Bone marrow (tissue), 2 donors: ENCODE data around the gene TRIO.
A peak's percentile ranks its signal among the peaks of the same experiment; 100 is the strongest.

ENCODE experiments used
- DNase-seq, 2 donors: peaks; one replicate each; lab custom pipeline; 2025; lab: John Stamatoyannopoulos, UW

TRIO gene

DNA sequence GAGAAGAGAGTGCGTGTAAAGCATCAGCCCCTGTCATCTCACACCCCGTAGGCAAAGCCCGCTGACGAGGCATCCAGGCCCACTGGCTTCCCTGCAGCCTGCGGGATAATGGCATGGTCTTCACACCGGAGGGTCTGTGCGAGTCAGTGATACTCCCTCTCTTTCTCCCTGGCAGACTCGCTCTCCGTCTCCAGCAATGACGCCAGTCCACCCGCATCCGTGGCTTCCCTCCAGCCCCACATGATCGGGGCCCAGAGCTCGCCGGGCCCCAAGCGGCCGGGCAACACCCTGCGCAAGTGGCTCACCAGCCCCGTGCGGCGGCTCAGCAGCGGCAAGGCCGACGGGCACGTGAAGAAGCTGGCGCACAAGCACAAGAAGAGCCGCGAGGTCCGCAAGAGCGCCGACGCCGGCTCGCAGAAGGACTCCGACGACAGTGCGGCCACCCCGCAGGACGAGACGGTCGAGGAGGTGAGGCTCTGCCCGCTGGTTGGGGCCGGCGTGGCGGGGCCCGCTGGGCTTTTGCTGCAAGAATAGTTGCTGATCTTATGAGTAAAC, 317.8 kb downstream of the TRIO start:
- DNase-seq, result no peak

DNA sequence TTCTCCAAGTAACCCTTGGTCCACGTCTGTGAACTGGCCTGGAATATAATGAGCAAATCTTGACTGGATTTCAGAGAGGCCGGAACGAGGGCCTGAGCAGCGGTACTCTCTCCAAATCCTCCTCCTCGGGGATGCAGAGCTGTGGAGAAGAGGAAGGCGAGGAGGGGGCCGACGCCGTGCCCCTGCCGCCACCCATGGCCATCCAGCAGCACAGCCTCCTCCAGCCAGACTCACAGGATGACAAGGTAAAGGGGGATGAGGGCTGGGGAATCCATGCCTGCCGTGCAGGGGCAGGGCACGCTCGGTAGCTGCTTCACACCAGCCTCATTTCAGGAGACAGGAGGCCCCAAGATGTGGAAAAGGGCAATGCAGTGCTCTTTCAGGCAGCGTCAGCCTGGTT, 319.5 kb downstream of the TRIO start:
- DNase-seq, result no peak

GRCh38 chr5:14463629-14464028, 320.5 kb downstream of the TRIO start:
- peak in 1 of 2 donors; percentile 86 for DNase-seq

DNA sequence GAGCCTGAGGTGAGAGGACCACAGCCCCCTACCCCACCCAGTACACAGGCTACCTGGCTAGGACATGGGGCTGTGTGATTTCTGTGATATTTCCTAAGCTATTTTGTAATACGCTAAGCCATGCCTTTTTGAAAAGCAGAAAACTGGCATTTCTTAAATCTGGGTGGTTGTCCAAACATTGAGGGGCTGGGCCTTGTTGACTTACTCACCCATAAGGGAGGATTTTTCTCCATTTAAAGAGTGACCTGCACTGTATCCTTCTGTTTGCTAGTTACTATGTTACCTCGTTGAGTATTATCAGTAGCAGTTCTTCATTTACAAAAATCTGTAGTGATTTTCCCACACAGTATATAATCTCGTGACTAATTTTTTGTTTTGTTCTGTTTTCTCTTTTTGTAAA, 321.0 kb downstream of the TRIO start:
- no peak for DNase-seq

GRCh38 chr5:14464671-14465070, 321.5 kb downstream of the TRIO start:
- no peak for DNase-seq

DNA sequence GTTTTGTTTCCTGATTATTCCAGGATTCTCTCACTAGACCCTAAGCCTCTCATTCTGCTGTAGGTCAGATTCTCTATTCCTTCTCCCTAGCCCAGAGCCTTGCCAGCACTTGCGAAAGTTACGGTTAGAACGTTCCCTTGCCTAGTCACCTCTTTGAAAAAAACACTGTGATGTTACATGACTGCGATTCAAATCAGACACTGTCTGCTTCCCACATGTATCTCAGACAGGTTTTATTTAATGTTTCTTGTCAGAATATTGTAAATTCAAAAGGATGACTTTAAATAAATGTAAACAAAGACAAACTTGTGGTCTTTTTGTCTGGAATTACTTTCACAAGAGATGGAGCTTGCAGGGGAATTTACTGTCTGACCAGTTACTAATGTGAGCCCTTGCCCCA, 322.0 kb downstream of the TRIO start:
- DNase-seq, result no peak

DNA sequence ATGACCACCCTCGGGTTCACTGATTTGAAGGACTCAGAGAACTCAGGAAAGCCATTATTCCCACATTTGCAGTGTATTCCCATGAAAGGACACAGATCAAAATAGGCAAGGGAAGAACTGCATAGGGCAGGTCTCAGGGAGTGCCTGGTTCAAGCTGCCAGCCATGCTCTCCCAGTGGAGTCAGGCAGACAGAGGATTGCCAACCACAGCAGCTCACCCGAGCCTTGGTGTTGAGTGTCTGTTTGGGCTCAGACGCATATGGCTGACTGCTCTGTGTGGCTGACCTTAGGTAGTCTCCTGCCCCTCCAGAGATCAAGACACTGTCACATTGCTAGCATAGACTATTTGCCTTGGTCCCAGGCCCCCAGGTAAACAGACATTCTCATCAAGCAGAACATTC, 322.6 kb downstream of the TRIO start:
- no peak for DNase-seq

GRCh38 chr5:14467251-14467650, 324.1 kb downstream of the TRIO start:
- no peak for DNase-seq

DNA sequence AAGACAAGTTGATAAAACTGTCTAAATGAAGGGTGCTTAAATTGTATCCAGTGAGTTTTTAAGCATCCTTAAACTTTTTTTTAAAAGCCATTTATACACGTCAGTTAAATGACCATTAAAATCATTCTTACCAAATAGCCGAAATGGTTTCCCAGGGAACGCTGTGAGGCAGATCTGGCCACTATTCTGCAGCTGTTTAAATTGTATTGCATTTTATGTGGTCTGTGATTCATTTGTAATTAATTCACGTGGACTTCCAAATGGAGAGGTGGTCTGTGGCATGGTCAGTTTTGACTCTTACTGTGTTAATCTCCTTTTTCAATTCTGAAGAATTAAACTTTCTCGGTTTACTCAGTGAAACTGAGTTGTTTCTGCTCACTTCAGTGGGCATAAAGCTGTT, 324.7 kb downstream of the TRIO start:
- no peak for DNase-seq

- no peak for DNase-seq
These were observed 326.6 kb downstream of the TRIO start for GRCh38 chr5:14469551-14470377.

DNA sequence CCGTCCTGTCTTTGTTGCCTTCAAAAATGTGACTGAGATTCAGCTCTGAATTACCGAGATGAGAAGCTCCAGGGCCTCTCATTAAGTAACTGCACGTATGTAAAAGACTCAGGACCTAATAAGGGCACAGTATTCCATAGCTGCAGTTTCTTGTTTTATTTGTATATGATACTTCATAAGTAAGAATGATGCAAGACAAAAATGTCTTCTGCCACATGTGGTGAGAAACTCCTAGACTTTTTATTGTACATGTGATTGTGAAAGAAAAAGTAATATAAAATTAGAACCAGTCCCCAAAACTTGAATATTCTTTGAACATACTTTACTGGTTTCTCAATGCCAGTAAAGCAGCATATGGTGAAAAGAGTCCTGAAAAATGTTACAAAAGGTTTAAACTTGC, 328.4 kb downstream of the TRIO start:
- DNase-seq, result no peak

DNA sequence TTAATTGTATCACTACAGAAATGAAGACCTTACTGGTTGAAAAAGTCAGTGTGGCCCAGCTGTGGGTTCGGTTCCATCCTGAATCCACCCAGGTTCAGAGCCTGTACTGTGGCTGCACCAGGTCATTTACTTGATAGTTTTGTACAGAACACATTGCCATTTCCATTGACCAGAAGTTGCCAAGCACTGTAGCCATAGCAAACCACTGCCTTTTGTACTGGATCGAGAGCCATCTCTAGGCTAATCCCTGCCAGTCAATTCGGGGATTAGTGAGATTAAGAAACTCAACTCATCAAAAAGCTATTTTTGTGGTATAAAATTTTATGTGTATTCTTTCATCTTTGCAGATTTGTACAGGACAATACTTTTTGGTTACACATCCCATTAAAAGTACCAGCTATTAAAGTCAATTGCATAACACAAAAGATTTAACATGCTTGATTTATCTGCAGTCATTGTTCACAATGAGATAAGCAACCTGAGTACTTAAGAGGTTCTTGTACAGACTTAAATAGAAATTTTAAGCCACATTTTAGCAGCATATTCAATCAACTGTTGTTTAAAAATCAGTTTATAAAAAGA, 329.9 kb downstream of the TRIO start:
- no peak for DNase-seq

DNA sequence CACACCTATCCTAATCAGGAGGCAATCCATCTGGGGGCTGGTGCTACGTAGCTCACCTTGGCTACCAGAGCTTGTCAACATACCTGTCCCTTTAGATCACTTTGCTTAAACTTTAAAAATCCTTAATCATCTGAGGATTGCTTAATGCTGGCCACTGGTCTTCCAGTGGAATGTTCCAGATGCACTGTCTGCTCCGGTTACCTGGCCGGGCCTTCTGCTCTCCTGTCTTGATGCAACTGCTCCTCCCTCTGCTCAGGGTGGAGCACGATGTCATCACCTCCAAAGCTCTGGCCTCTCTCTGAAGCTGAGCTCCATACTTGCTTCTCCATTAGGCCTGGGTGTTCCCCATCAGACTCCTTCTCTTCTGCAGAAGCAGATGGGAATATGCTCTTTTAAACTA, 331.9 kb downstream of the TRIO start:
- DNase-seq, result no peak

GRCh38 chr5:14476786-14477435, 333.8 kb downstream of the TRIO start:
- no peak for DNase-seq

DNA sequence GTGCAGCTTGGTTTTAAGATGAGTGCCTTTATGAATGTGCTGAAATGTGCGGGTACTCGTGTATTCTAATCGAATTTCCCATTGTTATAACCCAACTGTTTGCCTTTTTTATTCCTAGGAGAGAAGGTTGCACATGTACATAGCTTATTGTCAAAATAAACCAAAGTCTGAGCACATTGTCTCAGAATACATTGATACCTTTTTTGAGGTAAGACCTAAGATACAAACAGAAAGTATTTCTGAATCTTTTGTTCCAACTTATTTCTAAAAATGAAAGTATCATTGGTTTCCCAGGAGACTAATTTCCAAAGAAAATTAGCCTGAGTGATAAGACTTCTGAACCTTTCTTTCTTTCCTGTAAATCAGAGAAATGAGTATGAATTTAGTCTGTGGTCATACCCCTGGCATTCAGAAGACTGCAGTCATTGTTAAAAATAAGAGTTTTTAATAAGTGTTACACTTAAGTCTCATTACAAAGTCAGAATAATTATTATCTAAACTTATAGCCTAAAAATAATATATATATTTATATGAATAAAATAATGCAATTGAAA, 336.1 kb downstream of the TRIO start:
- no peak for DNase-seq

DNA sequence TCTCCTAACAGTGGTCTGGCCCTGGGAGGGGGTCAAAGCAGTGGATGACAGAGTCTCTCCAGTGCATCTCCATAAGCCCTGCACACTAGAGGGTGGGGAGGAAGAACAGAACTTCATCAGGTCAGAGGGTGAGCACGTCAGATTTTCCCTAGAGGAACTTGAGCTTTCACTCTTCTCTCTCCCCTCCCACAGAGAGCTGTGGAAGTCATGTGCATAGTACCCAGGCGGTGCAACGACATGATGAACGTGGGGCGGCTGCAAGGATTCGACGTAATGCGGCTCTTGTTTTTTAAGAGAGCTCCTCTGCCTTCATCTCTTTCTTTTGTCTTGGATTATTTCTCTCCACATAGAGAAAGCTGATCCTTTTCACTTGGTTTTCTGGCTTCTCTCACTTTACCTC, 338.2 kb downstream of the TRIO start:
- no peak for DNase-seq

GRCh38 chr5:14482085-14482484, 338.9 kb downstream of the TRIO start:
- DNase-seq, result no peak

- no peak for DNase-seq
These were observed 340.5 kb downstream of the TRIO start for GRCh38 chr5:14483504-14484157.

- no peak for DNase-seq
These were observed 343.3 kb downstream of the TRIO start for GRCh38 chr5:14486486-14486885.

GRCh38 chr5:14486996-14487896, 344.1 kb downstream of the TRIO start:
- DNase-seq, result no peak

DNA sequence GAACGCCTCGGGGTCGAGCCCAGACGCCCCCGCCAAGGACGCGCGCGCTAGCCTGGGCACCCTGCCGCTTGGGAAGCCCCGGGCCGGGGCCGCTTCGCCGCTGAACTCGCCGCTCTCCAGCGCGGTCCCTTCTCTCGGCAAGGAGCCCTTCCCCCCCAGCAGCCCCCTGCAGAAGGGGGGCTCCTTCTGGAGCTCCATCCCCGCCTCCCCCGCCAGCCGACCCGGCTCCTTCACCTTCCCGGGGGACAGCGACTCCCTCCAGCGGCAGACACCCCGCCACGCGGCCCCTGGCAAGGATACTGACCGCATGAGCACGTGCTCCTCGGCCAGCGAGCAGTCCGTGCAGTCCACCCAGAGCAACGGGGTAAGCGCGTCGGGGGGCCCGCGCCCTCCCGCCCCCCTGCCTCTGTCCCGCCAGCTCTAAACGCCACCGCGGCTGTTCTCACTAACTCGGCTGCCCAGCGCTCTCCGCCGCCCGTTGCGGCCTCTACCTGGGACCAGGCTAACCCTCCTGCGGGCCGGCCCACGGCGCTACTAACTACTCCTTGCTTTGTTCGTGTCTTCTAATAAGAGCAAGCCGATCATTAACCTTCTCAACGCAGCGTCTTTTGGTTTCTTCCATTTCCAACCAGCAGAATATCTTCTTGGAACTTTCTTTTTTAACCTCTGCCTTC, 344.9 kb downstream of the TRIO start:
- DNase-seq, result no peak
